ENCODE data around the gene ELAVL1. TPM values are rescaled to one million over a fixed set of nuclear protein-coding genes. Genes with fewer than 3 reads are reported as not detected.

Gene ELAVL1
- total and polyA plus RNA-seq, 2 donors (not counting 1 experiment from before 2014, with no cell fraction given), result 21.8 to 63.5 TPM

- Histone ChIP-seq H3K9ac (ENCODE audit: low read length) (no peak overlapping the region), H4K20me1 (ENCODE audit: control insufficient read depth, insufficient read depth, low read length, poor library complexity, severe bottlenecking) (no peaks in the 10 kb centered on the region), H3K27ac (ENCODE audit: low read length in 2 of 2) (no peak overlapping the region), H3K36me3 (replicated peaks in 1 of 2; ENCODE audit: control extremely low read depth in 1 of 2, control insufficient read depth in 1 of 2, extremely low read depth in 1 of 2, insufficient read depth in 2 of 2, low read length in 1 of 2) (no peaks in the 10 kb centered on the region), H2AFZ (ENCODE audit: insufficient read depth, low read depth, low read length, poor library complexity, severe bottlenecking) (no peak overlapping the region), H3K9me3 (ENCODE audit: control extremely low read depth in 1 of 3, control insufficient read depth in 2 of 3, insufficient read depth in 1 of 3, low read length in 2 of 3) (no peaks in the 10 kb centered on the region), H3K4me1 (ENCODE audit: control insufficient read depth in 2 of 2, insufficient read depth in 2 of 2, low read length in 2 of 2) (peaks cover 3 to 10% of the 10 kb centered on the region in 2 donors), H3K4me2 (replicated peaks; ENCODE audit: low read depth, low read length, poor library complexity, severe bottlenecking) (no peak overlapping the region), H3K79me2 (ENCODE audit: control insufficient read depth, insufficient read depth, low read length) (no peaks in the 10 kb centered on the region), H3K27me3 (replicated peaks in 1 of 4; ENCODE audit: control extremely low read depth in 1 of 4, control insufficient read depth in 3 of 4, insufficient read depth in 4 of 4, low read length in 3 of 4) (no peaks in the 10 kb centered on the region), H3K4me3 (ENCODE audit: control extremely low read depth in 1 of 5, extremely low read depth in 1 of 5, insufficient read depth in 1 of 5, low read depth in 2 of 5, low read length in 4 of 5) (no peak overlapping the region)
- Mint-ChIP-seq H3K4me3 (no peak overlapping the region), H3K9me3 (ENCODE audit: insufficient read depth) (no peaks in the 10 kb centered on the region), H3K27me3 (no peaks in the 10 kb centered on the region), H3K27ac (no peak overlapping the region), H3K4me1 (peaks cover 11% of the 10 kb centered on the region)
- POLR2A ChIA-PET, result no interaction called here
- intact Hi-C loops (cut with micrococcal nuclease), result no loop called here
- DNase-seq (no peak), ATAC-seq (ENCODE audit: low read depth) (no peak)
- TF ChIP-seq EZH2 (IDR thresholded peaks at IDR 0.05; ENCODE audit: borderline replicate concordance, insufficient read depth, low read depth, low read length, poor library complexity, severe bottlenecking), result no peak
- TF ChIP-seq, protein P1, sequence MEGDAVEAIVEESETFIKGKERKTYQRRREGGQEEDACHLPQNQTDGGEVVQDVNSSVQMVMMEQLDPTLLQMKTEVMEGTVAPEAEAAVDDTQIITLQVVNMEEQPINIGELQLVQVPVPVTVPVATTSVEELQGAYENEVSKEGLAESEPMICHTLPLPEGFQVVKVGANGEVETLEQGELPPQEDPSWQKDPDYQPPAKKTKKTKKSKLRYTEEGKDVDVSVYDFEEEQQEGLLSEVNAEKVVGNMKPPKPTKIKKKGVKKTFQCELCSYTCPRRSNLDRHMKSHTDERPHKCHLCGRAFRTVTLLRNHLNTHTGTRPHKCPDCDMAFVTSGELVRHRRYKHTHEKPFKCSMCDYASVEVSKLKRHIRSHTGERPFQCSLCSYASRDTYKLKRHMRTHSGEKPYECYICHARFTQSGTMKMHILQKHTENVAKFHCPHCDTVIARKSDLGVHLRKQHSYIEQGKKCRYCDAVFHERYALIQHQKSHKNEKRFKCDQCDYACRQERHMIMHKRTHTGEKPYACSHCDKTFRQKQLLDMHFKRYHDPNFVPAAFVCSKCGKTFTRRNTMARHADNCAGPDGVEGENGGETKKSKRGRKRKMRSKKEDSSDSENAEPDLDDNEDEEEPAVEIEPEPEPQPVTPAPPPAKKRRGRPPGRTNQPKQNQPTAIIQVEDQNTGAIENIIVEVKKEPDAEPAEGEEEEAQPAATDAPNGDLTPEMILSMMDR (IDR thresholded peaks at IDR 0.05), result no peak
- WGBS (ENCODE audit: insufficient coverage), result 92% methylated on average over 6 of the region's 8 CpGs
- CTCF ChIA-PET, result interaction anchor here (0.6 kb wide), 1 partner anchor 9 kb away, joined by 4 read pairs; no protein-coding TSS in a partner anchor
Measured at GRCh38 chr19:8021374-8021773, 15.9 kb upstream of the ELAVL1 start.

DNA sequence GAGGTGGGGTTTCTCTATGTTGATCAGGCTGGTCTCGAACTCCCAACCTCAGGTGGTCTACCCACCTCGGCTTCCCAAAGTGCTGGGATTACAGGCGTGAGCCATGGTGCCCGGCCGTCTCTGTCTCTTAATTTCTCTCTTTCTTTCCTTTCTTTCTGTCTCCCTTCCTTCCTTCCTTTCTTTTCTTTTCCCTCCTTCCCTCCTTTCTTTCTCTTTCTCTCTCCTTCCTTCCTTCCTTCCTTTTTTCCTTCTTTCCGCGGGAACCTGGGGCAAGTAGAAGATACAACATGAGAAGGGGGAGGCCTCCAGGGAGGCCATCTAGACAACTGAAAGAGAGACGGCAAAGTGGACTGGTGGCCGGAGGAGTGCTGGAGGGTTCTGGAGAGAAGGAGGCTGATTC is 15.2 kb upstream of the ELAVL1 start:
- H2AFZ ChIP-seq (ENCODE audit: insufficient read depth, low read depth, low read length, poor library complexity, severe bottlenecking), result no peak overlapping the region
- H3K27me3 Mint-ChIP-seq, result no peaks in the 10 kb centered on the region
- ChIA-PET CTCF (interaction anchor here (0.6 kb wide), 1 partner anchor 9 kb away, joined by 4 read pairs; no protein-coding TSS in a partner anchor), POLR2A (no interaction called here)
- ATAC-seq (ENCODE audit: low read depth) (no peak), DNase-seq (no peak)
- 95% methylated on average over 7 of the region's 9 CpGs for WGBS (ENCODE audit: insufficient coverage)
- no peak overlapping the region for H3K9ac ChIP-seq (ENCODE audit: low read length)
- no peak overlapping the region for H3K4me3 ChIP-seq (ENCODE audit: control extremely low read depth in 1 of 5, extremely low read depth in 1 of 5, insufficient read depth in 1 of 5, low read depth in 2 of 5, low read length in 4 of 5)
- no peaks in the 10 kb centered on the region for H3K27me3 ChIP-seq (replicated peaks in 1 of 4; ENCODE audit: control extremely low read depth in 1 of 4, control insufficient read depth in 3 of 4, insufficient read depth in 4 of 4, low read length in 3 of 4)
- H3K27ac Mint-ChIP-seq, result no peak overlapping the region
- H3K4me1 Mint-ChIP-seq, result peaks cover 11% of the 10 kb centered on the region
- no peaks in the 10 kb centered on the region for H4K20me1 ChIP-seq (ENCODE audit: control insufficient read depth, insufficient read depth, low read length, poor library complexity, severe bottlenecking)
- no peak overlapping the region for H3K4me3 Mint-ChIP-seq
- H3K9me3 ChIP-seq (ENCODE audit: control extremely low read depth in 1 of 3, control insufficient read depth in 2 of 3, insufficient read depth in 1 of 3, low read length in 2 of 3), result no peaks in the 10 kb centered on the region
- intact Hi-C loops (cut with micrococcal nuclease), result no loop called here
- no peak overlapping the region for H3K4me2 ChIP-seq (replicated peaks; ENCODE audit: low read depth, low read length, poor library complexity, severe bottlenecking)
- H3K9me3 Mint-ChIP-seq (ENCODE audit: insufficient read depth), result no peaks in the 10 kb centered on the region
- no peak for TF ChIP-seq EZH2 (IDR thresholded peaks at IDR 0.05; ENCODE audit: borderline replicate concordance, insufficient read depth, low read depth, low read length, poor library complexity, severe bottlenecking)
- TF ChIP-seq, protein P1 (IDR thresholded peaks at IDR 0.05), result no peak
- no peaks in the 10 kb centered on the region for H3K36me3 ChIP-seq (replicated peaks in 1 of 2; ENCODE audit: control extremely low read depth in 1 of 2, control insufficient read depth in 1 of 2, extremely low read depth in 1 of 2, insufficient read depth in 2 of 2, low read length in 1 of 2)
- no peaks in the 10 kb centered on the region for H3K79me2 ChIP-seq (ENCODE audit: control insufficient read depth, insufficient read depth, low read length)
- no peak overlapping the region for H3K27ac ChIP-seq (ENCODE audit: low read length in 2 of 2)
- H3K4me1 ChIP-seq (ENCODE audit: control insufficient read depth in 2 of 2, insufficient read depth in 2 of 2, low read length in 2 of 2), result peaks cover 3 to 10% of the 10 kb centered on the region in 2 donors

Measured in B cell (primary cell).